Measurements from ENCODE around the gene ZNF804B. TPM values are rescaled to one million over a fixed set of nuclear protein-coding genes. Genes with fewer than 3 reads are reported as not detected.
A peak's percentile ranks its signal among the peaks of the same experiment; 100 is the strongest.

ZNF804B gene
- total RNA-seq, 1 experiment from 2014 or later, result 0.17 TPM

- DNase-seq (ENCODE audit: low spot score), result no peak
Observed at GRCh38 chr7:88967432-88967831, 207.9 kb downstream of the ZNF804B start.

DNA sequence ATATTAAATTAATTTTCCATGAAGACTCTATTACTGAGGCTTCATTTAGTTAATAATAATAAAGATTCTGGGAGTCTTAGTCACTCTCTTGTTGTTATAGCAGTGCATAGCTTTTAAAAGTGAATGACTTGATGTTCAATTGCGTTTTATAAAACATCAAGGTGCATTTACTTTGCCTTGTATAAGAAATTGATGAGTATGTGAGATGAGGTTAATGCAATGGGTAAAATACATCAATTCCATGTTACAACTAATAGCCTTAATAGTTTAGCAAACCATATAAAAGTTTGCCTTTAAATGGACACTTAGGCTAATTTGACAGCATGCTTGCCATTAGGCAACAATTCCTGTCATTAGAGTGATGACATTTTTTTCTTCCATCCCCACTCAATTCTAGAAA lies 209.7 kb downstream of the ZNF804B start:
- DNase-seq (ENCODE audit: low spot score), result no peak

DNA sequence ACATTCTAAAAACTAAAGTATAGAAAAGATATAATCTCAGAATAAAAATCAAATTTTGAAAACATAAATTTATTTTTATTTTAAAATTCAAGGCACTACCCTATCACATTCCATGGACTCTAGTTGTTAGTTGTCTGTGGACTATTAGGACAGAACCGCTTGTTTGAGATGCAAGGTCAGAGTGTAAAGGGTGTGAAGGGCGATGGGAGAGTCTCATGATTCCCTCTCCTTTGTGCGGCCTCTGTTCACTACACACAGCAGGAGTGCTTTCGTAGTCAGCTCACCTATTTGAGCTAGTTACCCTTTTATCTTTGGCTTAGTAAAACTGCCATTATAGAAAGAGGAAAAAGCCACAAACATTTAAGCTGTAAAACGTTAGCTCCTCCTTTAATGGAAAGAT lies 225.8 kb downstream of the ZNF804B start:
- DNase-seq (ENCODE audit: low spot score), result no peak

GRCh38 chr7:89001306-89001705 lies 241.8 kb downstream of the ZNF804B start:
- no peak for DNase-seq (ENCODE audit: low spot score)

- DNase-seq (ENCODE audit: low spot score), result peak; percentile 13
Observed at GRCh38 chr7:89002981-89003956, 243.8 kb downstream of the ZNF804B start.

DNA sequence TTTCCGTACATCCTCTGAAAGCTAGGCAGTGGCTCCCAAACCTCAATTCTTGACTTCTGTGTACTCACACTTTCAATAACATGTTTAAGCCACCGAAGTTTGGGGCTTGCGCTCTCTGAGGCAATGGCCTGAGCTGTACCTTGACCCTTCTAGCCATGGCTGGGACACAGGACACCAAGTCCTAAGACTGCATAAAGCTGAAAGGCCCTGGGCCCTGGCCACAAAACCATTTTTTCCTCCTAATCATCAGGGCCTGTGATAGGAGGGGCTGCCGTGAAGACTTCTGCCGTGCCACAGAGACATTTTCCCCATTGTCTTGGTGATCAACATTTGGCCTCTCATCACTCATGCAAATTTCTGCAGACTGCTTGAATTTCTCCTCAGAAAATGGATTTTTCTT lies 252.5 kb downstream of the ZNF804B start:
- no peak for DNase-seq (ENCODE audit: low spot score)

GRCh38 chr7:89017695-89018094 lies 258.2 kb downstream of the ZNF804B start:
- no peak for DNase-seq (ENCODE audit: low spot score)

DNA sequence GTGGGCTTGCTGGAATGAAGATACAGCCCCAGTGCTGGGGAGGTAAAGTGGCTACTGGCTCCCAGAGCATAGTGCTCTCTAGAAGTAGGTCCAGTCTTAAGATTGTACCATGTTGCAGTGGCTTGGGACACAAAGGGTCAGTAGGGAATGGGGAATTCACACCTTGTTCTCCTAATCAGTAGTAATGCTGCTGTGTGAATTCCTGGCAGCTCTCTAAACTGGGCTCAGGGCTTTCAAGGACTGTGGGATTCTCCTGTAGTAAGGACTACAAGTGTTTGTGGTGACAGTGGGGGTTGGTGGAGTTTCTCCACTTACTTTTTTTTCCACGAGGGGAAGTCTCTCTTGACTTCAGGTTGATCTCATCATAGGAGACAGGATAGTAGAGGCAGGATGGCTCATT lies 262.2 kb downstream of the ZNF804B start:
- DNase-seq (ENCODE audit: low spot score), result no peak

GRCh38 chr7:89023206-89023605 lies 263.7 kb downstream of the ZNF804B start:
- DNase-seq (ENCODE audit: low spot score), result no peak

DNA sequence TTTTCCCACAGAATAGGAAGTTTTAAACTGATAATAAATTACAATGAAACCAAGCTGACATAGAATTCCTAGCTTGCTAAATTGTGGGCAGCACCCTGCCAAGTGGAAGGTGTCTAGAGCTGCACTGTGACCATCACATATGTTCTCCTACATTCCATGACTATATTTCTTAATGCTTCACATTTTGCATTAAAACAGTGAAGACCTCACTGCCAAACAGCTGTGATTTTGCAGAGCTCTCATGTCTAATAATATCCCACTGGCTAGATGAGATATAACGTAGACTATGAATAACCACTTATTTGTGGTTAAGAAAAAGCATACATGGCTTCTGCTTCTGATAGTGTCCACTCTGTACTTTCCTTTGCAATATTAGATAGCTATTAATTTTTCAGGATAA lies 264.4 kb downstream of the ZNF804B start:
- no peak for DNase-seq (ENCODE audit: low spot score)

- DNase-seq (ENCODE audit: low spot score), result no peak
Observed at GRCh38 chr7:89027781-89028180, 268.3 kb downstream of the ZNF804B start.

- peak; percentile 25 for DNase-seq (ENCODE audit: low spot score)
Observed at GRCh38 chr7:89028319-89028718, 268.8 kb downstream of the ZNF804B start.

DNA sequence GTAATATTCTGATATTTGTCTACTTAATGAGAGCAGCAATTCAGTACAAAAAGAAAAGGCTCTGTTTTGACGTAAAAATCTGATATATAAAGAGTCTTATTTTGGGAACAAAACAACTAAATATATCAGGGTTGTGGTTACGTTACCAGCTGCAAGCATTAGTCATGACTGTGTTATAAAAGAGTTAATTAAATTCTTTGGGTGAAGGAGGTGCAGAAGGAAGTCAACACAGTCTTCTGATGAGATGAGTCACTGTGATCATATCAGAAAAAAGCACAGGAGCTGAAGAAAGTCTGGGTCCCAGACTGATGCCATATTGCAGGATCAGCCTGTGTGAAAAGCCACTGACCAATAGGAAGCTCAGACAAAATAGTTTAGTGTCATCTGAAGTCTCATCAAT lies 270.4 kb downstream of the ZNF804B start:
- DNase-seq (ENCODE audit: low spot score), result peak; percentile 66

- DNase-seq (ENCODE audit: low spot score), result no peak
Observed at GRCh38 chr7:89041240-89041639, 281.7 kb downstream of the ZNF804B start.

DNA sequence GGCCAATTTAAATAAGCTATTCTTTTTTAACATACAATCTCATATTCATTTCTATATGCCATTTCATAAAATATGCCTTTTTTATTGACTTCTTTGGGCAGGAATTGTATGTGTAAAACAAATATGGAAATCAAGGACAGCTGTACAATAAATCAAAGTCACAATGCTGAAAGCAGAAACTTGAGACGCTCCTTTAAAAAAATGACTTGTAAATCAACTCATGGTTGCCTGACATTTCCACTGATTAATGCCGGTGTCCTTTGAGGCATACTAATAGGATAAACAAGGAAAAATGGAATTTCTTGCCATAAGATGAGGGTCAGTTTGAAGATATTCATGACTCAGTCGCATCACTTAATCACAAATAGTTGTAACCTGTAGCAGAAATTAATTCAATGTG lies 283.4 kb downstream of the ZNF804B start:
- DNase-seq (ENCODE audit: low spot score), result no peak

- no peak for DNase-seq (ENCODE audit: low spot score)
Observed at GRCh38 chr7:89049043-89049442, 289.5 kb downstream of the ZNF804B start.

DNA sequence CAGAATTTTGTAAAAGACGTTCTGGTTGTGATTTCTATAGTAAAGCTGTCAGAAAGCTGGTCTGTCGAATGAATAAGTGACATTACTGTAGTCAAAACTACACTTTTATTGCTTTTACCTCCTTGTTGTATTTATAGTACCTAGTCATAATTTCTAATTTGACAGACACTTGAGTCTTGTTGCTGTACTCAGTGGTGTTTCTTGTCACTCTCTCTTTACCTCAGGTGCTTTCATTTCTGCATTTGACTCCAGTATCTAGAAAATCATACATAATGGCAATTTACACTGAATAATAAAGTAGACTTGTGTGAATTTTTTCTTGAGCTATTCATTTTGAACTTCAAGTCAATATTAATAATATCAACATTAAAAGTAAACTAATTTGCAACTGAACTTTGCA lies 293.6 kb downstream of the ZNF804B start:
- DNase-seq (ENCODE audit: low spot score), result no peak

GRCh38 chr7:89054361-89054760 lies 294.9 kb downstream of the ZNF804B start:
- DNase-seq (ENCODE audit: low spot score), result no peak

DNA sequence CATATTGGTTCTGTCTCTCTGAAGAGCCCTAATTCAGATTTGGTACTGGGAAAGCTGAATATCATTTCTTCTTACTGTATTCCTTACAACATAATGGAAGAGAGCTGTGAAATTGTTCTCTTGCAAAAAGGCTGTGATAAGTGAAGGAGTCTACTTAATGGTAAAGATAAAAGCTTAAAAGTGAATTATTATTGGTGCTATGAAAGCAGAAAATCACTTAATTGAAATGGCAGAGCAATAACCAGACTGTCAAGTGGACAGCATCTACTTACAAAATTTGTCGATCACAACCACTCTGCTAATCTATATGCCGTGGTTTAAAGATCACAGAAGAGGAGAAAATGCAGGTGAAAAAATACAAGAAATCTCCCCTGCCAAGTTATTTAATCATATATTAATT lies 300.7 kb downstream of the ZNF804B start:
- no peak for DNase-seq (ENCODE audit: low spot score)

GRCh38 chr7:89064831-89065230 lies 305.3 kb downstream of the ZNF804B start:
- peak; percentile 24 for DNase-seq (ENCODE audit: low spot score)

DNA sequence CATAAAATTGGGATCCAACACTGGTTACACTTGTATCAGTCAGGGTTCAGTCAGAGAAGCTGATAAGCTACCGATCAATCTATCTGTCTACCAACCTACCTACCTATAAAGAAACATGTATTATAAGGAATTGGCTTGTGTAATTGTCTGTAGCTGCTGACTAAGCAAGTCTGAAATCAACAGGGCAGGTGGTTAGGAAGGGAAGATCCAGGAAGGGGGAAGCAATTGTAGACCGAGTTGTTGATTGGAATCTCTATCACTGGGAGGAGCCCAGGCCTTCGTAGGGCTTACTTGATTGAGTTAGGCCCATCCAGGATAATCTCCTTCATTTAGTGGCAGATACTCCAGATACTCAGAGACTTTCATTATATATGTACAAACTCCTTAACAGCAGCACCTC lies 307.5 kb downstream of the ZNF804B start:
- no peak for DNase-seq (ENCODE audit: low spot score)

GRCh38 chr7:89072081-89072480 lies 312.6 kb downstream of the ZNF804B start:
- DNase-seq (ENCODE audit: low spot score), result no peak

- DNase-seq (ENCODE audit: low spot score), result no peak
Observed at GRCh38 chr7:89073776-89074175, 314.3 kb downstream of the ZNF804B start.

GRCh38 chr7:89077992-89078391 lies 318.5 kb downstream of the ZNF804B start:
- no peak for DNase-seq (ENCODE audit: low spot score)

Data from H4 (cell line).